GM21360 (cell line): ENCODE results near the gene PDAP1.
"Not testable (repeated sequence)": the region's sequence is repeated elsewhere in the genome, so short reads cannot be mapped to it uniquely, and the experiment has no call there.

Experiments
- ATAC-seq: cut with Tn5 transposase; IDR thresholded peaks from one replicate; pipeline ENCODE4 v1.9.1; 2021; ENCODE audit warnings: mild to moderate bottlenecking, moderate library complexity; ENCODE audit not compliant: unreplicated experiment

Gene PDAP1

GRCh38 chr7:99397297-99397983, 11.0 kb downstream of the PDAP1 start:
- ATAC-seq = no peak

DNA sequence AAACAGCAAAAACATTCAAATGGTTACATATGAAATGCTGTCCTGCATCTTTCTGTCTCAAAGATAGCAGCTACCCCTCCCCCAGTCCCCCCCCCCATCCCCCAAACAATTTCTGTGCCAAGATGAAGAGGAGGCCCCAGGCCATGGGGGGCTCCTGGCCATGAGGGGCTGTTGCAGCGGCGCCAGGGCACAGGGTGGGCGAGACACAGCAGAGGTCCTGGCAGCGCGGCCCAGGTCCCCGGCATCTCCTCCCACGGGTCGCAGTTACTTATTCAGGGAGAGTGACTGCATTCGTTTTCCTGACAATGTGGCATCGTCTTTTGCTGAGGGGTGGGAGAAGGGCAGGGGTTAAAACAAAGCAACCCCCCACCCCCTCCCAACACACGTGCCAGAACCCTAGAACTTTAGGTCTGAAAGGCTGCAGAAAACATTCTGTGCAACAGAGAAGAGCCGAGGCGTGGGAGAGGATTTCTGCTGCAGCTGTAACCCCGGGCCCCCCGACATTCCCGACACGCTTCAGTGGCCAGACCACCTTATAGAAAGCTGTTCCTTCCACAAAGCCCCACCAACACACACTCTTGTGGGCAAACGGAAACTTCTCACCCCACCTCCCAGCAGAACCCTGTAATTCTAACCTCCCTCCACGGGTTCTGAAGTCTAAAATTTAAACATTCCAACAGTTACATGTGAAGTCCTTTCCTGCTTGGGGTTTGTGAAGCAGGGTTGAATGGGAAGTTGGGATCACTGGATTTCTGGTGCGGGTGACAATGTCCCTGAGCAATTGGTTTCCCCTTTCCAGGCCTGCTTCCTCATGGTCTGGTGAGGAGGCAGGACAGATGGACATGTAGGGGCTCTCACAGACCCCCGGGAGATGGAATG, 11.7 kb downstream of the PDAP1 start:
- ATAC-seq = no peak

DNA sequence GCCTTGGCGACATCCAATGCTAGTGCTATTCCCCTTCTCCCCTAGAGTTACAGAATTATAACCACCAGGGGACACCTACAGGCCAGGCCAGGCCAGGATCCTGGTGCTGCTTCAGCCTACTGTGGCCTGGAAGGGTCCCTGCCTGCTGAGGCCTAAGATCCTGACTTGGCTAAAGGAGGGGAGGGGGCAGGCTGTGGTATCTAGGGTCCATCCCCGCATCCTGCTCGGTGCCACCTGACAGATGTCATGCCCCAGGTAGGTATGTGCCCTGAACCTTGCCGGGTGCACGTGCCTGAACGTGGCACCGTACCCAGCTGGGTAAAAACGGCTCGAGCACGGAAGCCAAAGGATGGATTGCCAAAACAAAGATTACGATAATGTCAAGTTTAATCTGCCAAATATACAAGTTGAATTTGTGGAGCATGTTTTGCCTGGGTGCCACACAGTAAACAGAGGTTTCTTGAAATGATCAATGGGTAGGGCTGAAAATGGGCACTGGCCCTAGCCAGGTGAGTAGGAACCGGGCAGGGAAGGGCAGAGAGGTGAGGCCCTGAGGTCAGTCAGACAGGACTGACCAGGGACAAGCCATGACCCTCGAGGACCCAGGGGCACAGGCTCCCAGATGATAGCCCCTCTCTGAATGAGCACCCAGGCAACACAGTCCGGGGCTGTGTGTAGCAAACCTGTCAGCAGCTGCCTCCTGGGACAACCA, 12.6 kb downstream of the PDAP1 start:
- ATAC-seq = no peak

DNA sequence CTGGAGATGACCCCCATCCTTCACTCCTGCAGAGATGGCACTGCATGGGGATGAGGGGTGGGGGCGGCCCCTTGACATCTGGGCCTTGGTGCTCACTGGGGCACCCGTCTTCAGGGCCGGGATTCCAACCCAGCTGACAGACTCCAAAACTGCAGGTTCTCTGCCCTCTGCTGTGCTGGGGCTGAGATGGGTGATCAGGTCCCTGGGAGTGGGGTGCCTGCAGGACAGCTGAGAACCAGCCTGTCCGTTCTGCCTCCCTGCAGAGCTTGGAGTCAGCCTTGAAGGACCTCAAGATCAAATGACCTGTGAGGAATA, 14.3 kb downstream of the PDAP1 start:
- no peak for ATAC-seq

GRCh38 chr7:99393355-99394187, 14.8 kb downstream of the PDAP1 start:
- no peak for ATAC-seq

DNA sequence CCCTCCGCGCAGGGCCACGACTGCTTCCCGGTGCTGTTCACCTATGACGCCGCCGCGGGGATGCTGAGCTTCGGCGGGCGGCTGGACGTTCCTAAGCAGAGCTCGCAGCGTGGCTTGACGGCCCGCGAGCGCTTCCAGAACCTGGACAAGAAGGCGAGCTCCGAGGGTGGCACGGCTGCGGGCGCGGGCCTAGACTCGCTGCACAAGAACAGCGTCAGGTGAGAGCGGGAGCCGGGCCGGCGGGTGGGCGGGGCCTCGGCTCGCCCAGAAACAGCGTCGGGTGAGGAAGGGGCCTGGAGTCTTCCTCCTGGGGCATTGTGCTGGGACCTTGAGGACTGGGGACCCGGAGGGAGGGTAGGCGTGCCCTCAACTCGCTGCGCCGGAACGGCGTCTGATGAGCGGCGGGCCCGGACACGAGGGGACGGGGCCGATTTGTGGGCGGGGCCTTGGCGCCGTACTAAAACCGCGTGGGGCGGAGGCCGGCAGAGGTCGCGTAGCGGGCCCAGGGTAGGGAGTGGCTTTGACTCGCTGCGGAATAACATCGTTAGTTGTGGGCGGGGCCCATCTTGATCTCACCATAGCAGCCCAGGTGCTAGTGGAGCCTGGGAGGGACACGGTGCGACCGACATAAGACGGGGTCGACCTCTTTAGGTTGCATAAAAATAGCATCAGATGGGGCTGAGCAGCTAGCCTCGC, 15.6 kb downstream of the PDAP1 start:
- peak; percentile 66 for ATAC-seq

DNA sequence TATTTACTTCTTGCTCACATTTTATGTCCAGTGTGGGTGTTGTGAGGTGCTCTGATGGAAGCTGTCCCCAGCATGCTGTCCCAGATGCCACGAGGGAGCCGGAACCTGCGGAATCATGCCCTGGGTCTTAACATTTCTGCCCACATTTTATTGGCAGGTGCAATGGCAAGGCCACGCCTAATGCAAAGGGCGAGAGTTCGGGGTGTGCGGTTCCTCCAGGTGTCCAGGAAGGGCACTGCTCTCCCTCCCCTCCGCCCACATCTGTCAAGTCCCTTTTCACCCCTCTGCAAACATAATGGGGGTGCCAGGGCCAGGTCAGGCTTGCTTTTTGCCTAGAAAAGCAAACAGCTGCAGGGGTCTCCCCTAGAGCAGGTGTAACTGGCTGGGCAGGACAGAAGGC, 16.4 kb downstream of the PDAP1 start:
- no peak for ATAC-seq

DNA sequence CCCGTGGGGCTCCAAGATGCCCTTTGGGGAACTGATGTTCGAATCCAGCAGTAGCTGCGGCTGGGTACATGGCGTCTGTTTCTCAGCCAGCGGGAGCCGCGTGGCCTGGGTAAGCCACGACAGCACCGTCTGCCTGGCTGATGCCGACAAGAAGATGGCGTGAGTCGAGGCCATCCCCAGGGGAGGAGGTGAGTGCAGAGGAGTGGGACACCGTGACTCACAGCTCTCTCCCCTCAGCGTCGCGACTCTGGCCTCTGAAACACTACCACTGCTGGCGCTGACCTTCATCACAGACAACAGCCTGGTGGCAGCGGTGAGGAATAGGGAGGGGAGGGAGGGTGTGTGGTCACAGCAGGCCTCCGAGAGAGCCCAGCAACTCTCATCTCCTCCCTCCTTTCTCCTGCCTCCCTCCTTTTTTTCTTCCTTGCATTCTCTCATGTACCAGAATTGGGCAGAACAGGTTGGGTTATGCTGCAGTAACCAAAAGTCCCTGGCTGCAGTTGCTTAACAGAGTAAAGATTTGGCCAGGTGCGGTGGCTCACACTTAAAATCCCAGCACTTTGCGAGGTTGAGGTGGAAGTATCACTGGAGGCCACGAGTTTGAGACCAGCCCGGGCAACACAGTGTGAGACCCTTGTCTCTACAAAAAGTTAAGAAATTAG, 17.3 kb downstream of the PDAP1 start:
- no peak for ATAC-seq

DNA sequence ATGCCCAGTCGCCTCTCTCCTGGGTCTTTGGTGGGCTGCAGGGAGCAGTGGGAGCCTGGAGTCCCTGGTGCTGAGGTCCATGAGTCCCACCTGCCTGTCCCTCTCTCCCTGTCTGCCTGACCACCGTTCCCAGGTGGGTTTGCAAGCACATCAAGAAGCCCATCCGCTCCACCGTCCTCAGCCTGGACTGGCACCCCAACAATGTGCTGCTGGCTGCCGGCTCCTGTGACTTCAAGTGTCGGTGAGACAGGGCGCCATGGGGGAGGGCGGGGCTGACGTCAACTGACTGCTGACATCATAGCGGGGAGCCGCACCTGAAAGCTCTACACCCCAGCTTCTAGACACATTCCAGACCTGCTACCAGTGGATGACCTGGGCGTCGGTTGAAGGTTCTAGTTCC, 18.6 kb downstream of the PDAP1 start:
- ATAC-seq = no peak

- no peak for ATAC-seq
Observed at GRCh38 chr7:99387912-99388311, 20.5 kb downstream of the PDAP1 start.

GRCh38 chr7:99387239-99387635, 21.2 kb downstream of the PDAP1 start:
- not testable (repeated sequence) for ATAC-seq

DNA sequence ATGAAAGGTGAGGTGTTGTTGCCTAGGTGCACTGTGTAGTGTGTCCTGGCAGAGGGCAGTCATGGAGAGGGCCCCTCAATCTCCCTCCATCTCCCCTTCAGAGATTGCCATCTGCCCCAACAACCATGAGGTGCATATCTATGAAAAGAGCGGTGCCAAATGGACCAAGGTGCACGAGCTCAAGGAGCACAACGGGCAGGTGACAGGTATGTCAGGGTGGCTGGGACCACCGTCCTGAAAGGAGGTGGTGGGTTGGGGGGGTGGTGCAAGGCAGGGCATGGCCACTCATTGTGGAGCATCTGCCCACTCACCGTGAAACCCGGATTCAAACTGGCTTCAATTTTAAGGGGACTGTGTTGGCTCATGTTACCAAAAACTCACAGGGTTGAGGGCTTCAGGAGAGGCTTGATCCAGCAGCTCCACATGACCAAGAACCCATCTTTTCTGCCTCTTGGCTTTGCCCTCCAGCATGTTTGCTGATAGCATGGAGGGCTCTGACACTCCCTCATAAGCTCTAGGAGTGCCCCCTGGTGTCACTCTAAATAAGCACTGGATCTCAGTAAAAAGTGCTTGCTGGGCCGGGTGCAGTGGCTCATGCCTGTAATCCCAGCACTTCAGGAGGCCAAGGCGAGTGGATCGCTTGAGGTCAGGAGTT, 21.7 kb downstream of the PDAP1 start:
- ATAC-seq = no peak

GRCh38 chr7:99385564-99385963, 22.8 kb downstream of the PDAP1 start:
- no peak for ATAC-seq

DNA sequence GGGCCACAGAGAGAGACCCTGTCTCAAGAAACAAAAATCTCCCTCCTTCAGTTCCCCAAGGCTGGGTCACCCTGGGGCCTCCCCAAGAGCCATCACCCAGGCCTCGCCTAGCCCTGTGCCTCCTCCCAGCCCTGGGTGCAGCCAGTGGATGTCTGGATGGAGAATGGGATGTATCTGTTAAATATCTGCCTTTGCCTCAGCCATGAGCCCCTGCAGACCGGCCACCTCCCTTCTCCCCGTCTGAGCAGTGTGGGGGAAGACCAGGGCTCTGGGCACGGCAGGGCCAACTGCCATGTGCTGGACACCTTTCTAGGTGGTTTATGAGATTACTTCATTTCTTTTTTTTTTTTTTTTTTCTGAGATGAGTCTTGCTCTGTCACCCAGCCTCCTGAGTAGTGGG, 23.9 kb downstream of the PDAP1 start:
- no peak for ATAC-seq

- no peak for ATAC-seq
Observed at GRCh38 chr7:99383791-99384370, 24.5 kb downstream of the PDAP1 start.

DNA sequence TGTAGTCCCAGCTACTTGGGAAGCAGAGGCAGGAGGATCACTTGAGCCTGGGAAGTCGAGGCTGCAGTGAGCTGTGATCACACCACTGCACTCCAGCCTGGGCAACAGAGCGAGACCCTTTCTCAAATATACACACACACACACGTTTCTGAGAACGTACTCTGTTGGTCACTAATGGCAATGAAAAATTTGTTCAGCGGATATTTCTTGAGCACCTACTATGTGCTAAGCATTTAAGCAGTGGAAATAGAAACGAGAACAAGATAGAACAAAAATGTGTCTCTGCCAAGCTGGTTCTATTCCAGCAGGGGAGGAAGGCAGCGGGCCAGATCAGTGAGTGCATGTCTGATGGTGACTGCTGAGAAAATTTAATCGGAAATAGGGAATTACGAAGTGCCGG, 25.2 kb downstream of the PDAP1 start:
- no peak for ATAC-seq

GRCh38 chr7:99381664-99382075, 26.7 kb downstream of the PDAP1 start:
- ATAC-seq = no peak

DNA sequence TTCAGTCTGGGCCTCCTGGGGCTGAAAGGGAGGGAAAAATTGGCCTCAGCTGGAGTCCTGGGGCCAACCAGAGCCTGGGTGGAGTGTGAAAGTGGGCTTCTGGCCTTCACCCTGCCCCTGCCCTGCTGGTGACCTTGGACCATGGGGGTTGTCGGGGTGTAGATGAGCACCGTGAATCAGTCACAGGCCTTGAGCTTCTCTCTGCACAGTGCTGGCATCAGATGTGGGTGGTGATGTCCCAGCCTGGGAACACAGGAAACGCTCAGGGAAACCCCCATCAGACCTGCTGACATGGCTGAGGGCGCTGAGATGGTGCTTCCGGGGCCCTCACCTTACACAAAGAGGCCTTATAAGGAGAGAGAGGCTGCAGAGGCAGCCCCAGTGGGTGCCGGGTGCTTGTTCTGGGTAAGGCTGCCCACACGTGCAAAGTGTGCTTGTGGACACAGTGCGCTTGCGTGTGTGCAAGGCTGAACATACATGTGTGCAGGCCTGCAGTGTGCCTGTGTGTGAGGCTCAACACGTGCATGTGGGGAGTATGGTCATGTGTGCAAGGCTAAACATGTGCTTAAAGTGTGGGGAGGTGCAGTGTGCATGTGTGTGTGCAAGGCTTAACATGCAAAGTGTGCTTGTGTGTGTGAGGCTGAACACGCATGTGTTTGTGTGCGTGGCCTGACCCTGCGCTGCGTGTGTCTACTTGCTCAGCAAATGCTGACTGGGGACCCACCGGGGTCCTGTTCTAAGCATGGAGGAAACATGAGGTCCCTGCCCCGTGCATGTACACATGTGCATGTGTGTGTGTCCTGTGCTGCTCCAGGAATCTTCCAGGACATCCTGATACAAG, 27.4 kb downstream of the PDAP1 start:
- ATAC-seq = peak; percentile 71
